HG03342 (cell line): ENCODE results near the gene COPA.
"Not testable (repeated sequence)": the region's sequence is repeated elsewhere in the genome, so short reads cannot be mapped to it uniquely, and the experiment has no call there.

Source experiments
- ATAC-seq: cut with Tn5 transposase; IDR thresholded peaks from one replicate; pipeline ENCODE4 v1.9.1; 2021; ENCODE audit warnings: mild to moderate bottlenecking, moderate library complexity; ENCODE audit not compliant: unreplicated experiment

COPA gene

GRCh38 chr1:160342953-160343869, at the start of gene COPA, which contains the start of gene NCSTN:
Gene COPA, minus strand, starts transcription at chr1:160343250. Its CDS starts 80 bp downstream, at chr1:160343170.
Gene NCSTN, plus strand, starts transcription at chr1:160343383. Its CDS starts 14 bp downstream, at chr1:160343397.
- peak; percentile 95 for ATAC-seq

GRCh38 chr1:160388406-160388805, 45.4 kb upstream of the COPA start:
- not testable (repeated sequence) for ATAC-seq

- ATAC-seq, result not testable (repeated sequence)
Observed at GRCh38 chr1:160384812-160385211, 41.8 kb upstream of the COPA start.

GRCh38 chr1:160377585-160378206, 34.6 kb upstream of the COPA start:
- ATAC-seq, result no peak

- ATAC-seq, result peak; percentile 53
Observed at GRCh38 chr1:160376525-160377131, 33.6 kb upstream of the COPA start.

GRCh38 chr1:160375788-160376524, 32.9 kb upstream of the COPA start:
- no peak for ATAC-seq

- no peak for ATAC-seq
Observed at GRCh38 chr1:160374306-160375110, 31.5 kb upstream of the COPA start.

- no peak for ATAC-seq
Observed at GRCh38 chr1:160373696-160374095, 30.6 kb upstream of the COPA start.

- ATAC-seq, result no peak
Observed at GRCh38 chr1:160371756-160372155, 28.7 kb upstream of the COPA start.

- ATAC-seq, result no peak
Observed at GRCh38 chr1:160371346-160371631, 28.2 kb upstream of the COPA start.

GRCh38 chr1:160370561-160371345, 27.7 kb upstream of the COPA start:
- ATAC-seq, result no peak

- ATAC-seq, result no peak
Observed at GRCh38 chr1:160369087-160369486, 26.0 kb upstream of the COPA start.

- ATAC-seq, result no peak
Observed at GRCh38 chr1:160367934-160368923, 25.2 kb upstream of the COPA start.

GRCh38 chr1:160367516-160367900, 24.5 kb upstream of the COPA start:
- ATAC-seq, result no peak

GRCh38 chr1:160366731-160367515, 23.9 kb upstream of the COPA start, which contains the start of gene NHLH1:
Gene NHLH1, plus strand, starts transcription at chr1:160367071. Its CDS starts 3,661 bp downstream, at chr1:160370732.
- no peak for ATAC-seq

GRCh38 chr1:160365325-160365724, 22.3 kb upstream of the COPA start:
- ATAC-seq, result no peak

GRCh38 chr1:160363951-160364735, 21.1 kb upstream of the COPA start:
- no peak for ATAC-seq
